ENCODE measurements around the gene CTIF. TPM values are rescaled to one million over a fixed set of nuclear protein-coding genes. Genes with fewer than 3 reads are reported as not detected.
A peak's percentile ranks its signal among the peaks of the same experiment; 100 is the strongest.
"Not testable (repeated sequence)": the region's sequence is repeated elsewhere in the genome, so short reads cannot be mapped to it uniquely, and the experiment has no call there.

Gene CTIF
- total RNA-seq (2014; rRNA removed; shearing (Covaris generic)), result 9.8 and 23.8 TPM in 2 replicates

DNA sequence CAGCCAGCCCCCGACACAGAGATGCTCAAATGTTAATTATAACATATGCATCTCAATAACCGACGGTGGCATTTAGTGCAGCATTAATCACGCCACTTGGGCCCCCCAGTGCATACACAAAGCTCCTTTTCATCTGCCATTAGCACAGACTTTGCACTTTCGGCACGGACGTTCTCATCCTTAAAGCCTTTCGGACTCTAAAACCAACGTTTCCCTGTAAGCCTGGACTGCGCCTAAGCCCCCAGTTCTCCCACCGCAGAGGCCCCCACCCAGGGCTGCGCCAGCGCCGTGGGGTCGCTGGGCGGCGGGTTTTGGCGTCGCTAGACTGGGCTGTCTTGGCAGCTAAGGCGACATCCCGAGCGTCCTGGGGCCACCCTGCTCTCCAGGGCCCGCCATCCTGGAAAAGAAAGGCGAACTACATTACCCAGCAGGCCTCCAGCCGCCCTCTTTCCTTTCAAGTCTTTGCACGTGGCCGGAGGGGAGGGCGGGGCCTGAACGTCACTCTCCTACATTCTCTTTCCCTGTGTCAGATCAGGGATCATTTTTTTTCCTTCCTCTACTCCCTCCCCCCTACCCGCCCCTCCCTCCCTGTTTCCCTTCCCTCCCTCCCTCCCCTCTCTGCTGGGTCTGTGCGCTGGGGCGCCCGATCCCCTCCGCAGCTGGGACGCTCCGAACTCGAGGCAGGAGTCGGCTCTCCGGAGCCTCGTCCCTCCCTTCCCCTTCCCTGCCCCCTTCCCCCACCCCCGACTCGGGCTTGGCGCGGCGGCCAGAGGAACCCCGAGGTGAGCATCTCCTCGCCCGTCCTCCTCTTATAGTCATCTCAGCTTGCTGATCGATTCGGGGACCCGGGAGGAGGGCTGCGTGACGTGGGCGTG, at the start of gene CTIF:
Gene CTIF, plus strand, starts transcription at position 501 of the 875 bp plus-strand sequence. CDS start 80,535 bp downstream, outside the sequence.
- peak; percentile 90 for DNase-seq (ENCODE audit: low spot score)

DNA sequence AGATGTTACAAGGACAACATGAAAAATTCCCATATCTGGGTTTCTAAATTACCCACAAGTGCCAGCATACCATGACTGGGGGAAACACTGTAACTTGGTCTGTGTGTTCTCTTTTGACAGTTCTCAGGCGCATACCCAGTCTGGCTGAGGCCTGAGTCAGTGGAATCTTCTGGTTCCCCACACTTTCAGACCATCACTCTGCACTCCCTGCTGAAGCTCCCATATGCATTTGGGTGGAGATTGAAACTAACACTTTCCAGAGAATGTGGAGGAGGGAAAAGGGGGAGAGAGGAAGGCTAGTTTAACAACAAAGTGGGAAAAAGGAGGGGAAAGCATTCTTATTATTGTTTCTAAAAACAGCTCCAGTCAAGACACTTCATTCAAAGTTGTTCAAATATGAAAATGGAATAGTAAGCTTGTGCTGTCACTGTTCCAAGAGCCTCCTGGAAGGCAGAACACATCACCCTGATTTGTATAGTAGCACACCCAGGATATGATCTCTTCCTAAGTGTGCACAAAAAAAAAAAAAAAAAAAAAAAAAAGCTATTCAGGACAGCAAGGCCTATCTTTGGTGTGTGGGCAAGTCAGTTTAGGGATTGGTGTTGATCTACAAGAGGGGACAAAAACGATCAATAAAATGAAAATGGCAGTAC, 48.1 kb upstream of the CTIF start:
- DNase-seq (ENCODE audit: low spot score), result no peak

DNA sequence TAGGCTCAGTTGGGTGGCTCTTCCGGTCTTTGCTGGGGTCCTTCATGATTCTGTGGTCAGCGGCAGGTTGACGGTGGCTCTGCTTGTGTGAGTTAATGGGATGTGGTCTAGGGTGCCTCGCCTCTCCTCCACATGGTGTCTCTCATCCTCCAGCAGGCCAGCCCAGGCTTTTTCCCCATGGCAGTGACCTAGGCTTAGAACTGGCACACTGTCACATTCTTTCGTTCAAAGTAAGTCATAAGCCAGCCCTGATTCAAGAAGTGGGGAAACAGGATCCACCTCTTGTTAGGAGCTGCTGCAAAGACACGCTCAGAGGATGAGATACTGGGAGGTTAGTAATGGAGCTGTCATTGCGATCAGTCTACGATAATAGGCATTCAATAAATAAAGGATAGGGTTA, 46.0 kb upstream of the CTIF start:
- no peak for DNase-seq (ENCODE audit: low spot score)

DNA sequence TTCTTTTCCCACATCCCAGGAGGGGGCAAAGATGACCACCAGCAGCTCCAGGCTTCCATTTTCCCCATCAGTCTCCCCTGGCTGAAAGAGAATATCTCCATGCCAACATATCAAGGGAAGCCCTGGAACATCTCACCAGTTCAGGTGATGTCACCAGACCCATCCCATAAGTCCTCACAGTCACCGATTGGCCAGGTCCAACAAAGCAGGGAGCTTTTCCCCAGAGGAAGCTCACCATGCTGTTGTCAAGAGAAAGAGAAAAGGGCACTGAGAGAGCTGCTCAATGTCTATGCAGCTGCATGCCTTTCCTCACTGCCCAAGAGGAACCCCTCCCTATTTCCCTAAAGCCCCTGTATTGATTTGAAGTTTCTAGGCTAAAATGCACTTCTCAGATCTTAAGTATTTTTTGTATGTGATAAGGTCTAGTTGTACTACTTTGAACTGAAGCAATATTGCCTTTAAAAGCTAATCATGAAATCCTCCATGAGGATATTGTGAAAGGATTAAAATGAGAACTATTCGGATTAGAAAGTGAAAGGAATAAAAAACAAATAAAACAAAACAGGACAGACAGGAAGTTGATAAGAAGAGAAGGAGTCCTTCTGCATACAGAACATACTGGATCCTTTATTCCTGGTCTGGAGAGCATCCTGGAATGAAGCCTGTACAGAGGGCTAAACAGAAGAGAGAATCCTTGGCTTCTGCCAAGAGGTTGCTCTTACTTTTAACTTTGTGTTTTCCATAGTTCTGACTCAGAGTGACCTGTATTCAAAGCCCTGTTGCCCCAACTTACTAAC, 45.2 kb upstream of the CTIF start:
- DNase-seq (ENCODE audit: low spot score), result no peak

DNA sequence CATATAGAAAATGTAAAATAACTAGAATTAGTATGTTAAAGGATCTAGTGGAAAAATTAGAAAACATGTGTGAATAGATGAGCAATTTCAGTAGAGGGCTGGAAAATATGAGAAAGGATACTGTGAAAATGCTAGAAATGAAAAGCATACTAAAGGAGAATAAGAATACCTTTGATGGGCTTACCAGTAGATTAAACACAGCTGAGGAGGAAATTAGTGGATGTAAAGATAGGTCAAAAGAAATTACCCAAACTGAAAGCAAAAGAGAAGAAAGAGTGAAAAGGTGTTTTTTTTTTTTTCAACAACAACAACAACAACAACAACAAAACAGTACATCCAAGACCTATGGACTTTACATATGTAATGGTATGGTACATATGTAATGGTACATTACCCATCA, 41.0 kb upstream of the CTIF start:
- no peak for DNase-seq (ENCODE audit: low spot score)

DNA sequence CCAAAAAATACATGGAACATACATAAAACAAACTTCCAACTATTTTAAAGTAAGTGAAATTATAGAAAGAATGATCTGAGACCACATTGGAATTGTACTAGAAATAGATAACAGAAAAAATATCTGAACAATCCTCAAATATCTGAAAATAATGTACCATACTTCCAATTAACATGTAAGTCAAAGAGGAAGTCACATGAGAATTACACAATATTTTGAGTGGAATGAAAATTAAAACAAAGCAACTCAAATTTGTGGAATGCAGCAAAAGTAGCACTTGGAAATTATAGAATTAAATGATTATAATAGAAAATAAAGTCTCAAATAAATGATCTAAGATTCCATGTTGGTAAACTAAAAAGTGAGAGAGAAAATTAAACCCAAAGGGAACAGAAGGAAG, 38.3 kb upstream of the CTIF start:
- no peak for DNase-seq (ENCODE audit: low spot score)

DNA sequence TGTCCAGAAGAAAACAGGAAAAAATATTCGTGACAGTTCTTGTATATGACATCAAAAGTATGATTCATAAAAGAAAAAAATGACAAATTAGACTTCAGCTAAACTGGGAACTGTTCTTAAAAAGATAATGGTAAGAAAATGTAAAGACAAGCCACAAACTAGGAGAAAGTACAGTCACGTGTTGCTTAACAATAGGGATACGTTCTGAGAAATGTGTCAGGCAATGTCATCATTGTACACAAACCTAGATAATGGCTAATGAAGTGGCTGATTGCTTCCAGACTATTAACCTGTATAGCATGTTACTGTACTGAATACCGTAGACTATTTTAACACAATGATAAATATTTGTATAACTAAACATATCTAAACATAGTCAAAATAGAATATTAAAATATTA, 35.9 kb upstream of the CTIF start:
- DNase-seq (ENCODE audit: low spot score), result no peak

DNA sequence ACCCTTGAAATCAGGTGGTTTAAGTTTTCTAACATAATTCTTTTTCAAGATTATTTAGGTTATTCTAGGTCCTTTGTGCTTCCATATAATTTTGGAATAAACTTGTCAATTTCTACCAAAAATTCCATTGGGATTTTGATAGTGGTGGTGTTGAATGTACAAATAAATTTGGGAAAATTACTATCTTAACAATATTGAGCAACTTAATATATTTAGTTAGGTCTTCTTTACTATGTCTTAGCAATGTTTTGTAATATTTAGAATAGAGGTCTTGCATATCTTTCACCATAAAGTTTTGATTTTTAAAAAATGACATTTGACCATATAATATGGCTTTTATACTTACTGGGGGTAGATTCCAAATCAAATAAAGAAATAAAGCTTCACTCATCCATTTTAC, 34.0 kb upstream of the CTIF start:
- no peak for DNase-seq (ENCODE audit: low spot score)

DNA sequence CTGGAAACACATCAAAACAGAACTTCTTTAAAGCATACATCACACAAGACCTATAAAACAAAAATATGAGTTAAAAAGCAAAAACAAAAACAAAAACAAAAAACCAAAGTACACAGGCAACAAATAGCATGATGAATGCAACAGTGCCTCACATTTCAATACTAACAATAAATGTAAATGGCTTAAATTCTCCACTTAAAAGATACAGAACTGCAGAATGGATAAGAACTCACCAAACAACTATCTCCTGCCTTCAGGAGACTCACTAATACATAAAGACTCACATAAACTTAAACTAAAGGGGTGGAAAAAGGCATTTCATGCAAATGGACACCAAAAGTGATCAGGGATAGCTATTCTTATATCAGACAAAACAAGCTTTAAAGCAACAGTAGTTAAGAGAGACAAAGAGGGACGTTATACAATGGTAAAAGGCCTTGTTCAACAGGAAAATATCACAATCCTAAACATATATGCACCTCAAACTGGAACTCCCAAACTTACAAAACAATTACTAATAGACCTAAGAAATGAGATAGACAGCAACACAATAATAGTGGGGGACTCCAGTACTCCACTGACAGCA, 31.8 kb upstream of the CTIF start:
- not testable (repeated sequence) for DNase-seq (ENCODE audit: low spot score)

DNA sequence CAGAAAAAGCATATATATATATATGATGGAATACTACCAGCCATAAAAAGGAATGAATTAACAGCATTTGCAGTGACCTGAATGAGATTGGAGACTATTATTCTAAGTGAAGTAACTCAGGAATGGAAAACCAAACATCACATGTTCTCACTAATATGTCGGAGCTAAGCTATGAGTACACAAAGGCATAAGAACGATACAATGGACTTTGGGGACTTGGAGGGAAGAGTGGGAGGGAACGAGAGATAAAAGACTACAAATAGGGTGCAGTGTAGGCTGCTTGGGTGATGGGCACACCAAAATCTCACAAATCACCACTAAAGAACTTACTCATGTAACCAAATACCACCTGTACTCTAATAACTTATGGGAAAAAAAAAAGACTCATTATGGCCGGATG, 26.3 kb upstream of the CTIF start:
- not testable (repeated sequence) for DNase-seq (ENCODE audit: low spot score)

DNA sequence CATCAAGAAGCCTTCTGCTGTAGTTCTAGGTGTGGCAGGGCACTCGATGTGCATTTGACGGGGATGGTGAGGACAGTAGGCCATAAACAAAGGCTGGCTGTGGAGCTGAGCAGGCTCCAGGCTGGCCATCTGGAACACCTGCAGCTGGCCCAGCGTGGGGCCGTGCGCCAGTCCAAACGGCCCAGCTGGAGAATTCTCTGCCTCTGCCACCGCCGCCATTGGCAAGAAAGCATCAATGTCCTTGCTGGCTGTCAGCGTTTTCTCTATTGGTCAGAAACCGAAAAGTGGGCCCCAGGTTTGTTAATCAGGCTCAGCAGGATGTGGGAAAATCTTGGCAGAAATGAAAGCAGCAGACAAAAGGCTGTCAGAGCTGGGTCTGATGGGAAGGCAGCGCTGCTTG, 24.0 kb upstream of the CTIF start:
- DNase-seq (ENCODE audit: low spot score), result no peak

DNA sequence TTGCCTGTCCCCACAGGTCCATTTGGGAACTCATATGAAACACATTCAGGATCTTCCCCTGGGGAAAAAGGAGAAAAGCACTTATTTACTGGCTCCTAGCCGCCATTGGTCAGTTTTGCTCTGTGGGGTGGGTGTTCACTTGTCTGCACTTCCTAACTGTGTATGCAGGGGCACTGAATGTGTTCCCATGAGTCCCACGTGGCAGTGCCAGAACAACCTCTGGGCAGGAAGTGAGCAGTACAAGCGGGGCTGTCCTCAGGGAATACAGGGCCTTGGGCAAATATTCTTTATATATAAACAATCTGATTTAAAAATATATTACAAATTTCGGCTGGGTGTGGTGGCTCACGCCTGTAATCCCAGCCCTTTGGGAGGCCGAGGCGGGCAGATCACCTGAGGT, 21.8 kb upstream of the CTIF start:
- DNase-seq (ENCODE audit: low spot score), result no peak

DNA sequence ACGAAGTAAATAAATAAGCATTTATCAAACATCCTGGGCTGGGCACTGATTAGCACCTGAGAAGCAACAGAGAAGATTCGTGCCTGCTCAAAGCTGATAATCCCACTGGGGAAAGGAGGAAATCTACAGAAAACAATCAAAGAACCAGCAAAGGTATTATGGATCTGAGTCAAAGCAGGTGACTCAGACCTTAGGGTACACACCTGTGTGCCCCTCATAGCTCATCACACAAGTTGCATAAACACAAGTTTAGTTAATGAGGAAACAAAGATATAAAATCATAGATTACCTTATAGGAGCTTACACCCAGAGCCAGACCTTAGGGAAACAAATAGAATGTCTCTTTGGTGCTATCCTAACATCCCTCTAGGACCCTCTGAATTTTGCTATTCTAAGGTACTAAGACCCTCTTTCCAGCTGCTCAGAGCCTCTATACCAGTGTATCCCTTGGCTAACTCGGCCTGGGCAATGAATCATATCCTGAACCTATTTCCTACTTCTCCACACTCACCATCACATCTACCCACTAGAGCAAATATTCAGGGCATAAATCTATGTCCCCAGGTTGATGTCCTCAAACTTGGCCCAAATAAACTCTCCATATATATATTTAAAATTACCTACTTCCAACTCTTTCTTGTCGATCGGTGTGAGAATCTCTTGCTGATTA, 19.3 kb upstream of the CTIF start:
- DNase-seq (ENCODE audit: low spot score), result no peak

DNA sequence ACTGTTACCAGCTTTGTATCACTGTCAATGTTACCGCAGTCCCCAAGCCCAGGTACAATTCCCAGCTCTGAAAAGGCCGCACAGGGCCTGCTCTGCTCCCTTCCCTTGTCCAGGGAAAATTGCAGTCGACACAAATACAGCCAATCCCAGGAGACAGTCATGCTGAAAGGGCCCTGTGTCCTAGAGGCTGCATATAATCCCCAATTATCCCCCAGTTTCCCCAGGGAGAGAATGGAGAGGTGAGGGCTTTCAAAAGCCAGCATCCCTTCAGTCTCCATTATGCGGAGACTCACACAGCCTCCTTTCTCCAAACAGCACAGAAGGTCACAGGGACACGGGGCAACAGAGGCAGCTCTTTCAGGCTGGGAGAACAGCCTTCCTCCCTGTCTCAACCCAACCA, 17.1 kb upstream of the CTIF start:
- no peak for DNase-seq (ENCODE audit: low spot score)

DNA sequence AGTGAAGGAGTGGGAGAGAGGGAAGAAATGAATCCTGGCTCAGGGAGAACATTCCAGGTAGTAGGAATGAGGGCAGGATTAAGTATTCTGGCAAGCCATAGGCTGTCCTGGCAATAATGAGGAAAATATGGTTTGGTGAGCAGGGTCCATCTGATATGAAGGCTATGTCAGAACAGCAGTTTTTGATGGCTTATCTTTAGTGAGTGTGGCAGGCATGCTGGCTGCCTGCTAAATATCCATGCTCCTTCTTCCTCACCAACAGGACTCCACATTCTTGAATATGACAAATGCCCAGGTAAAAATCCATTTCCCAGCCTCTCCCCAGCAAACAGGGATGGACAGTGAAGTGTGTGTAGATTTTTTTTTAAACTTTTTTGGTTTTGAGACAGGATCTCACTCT, 13.2 kb upstream of the CTIF start:
- DNase-seq (ENCODE audit: low spot score), result no peak

DNA sequence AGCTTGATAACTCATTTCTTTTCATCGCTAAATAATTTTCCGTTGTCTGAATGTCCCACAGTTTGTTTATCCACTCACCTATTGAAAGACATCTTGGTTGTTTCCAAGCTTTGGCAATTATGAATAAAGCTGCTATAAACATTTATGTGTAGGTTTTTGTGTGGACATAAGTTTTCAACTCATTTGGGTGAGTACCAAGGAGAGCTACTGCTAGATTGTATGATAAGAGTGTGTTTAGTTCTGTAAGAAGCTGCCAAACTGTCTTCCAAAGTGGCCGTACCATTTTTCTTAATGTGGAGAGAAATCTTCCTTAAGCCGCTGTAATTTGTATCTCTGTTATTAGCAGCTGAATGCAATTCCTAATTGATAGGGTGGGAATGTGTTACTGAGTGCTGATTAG, 11.4 kb upstream of the CTIF start:
- no peak for DNase-seq (ENCODE audit: low spot score)

DNA sequence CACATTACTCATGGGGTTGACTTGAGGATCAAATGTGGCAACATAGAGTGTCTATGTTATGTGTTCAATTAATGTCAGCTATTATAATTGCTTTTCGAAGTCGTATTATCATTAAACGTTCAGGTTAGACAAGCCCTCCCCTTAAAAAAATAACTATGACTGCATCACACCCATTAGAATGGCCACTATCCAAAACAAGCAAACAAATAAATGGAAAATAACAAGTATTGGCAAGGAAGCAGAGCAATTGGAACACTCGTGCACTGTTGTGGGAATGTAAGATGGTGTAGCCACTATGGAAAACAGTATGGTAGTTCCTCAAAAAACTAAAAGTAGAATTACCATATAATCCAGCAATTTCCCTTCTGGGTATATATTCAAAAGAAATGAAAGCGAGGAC, 10.0 kb upstream of the CTIF start:
- no peak for DNase-seq (ENCODE audit: low spot score)

DNA sequence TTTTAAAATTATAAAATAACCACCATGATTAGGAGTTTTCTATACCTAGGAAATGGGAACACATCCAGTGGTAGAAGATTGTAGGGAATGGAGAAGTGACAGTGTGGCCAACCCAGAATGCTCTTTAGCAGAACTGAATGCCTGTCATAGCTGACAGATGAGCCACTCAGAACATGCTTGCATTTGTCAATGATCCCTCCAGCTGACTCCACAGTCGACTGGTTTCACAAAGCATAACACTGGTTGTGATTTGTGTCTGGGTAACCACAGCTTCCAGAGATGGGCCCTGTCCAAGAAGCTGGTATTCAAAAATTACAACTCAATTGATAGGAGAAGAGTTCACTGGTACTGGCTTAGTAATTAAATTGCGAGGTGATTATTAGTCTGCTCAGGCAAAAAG, 9.0 kb upstream of the CTIF start:
- peak; percentile 40 for DNase-seq (ENCODE audit: low spot score)

DNA sequence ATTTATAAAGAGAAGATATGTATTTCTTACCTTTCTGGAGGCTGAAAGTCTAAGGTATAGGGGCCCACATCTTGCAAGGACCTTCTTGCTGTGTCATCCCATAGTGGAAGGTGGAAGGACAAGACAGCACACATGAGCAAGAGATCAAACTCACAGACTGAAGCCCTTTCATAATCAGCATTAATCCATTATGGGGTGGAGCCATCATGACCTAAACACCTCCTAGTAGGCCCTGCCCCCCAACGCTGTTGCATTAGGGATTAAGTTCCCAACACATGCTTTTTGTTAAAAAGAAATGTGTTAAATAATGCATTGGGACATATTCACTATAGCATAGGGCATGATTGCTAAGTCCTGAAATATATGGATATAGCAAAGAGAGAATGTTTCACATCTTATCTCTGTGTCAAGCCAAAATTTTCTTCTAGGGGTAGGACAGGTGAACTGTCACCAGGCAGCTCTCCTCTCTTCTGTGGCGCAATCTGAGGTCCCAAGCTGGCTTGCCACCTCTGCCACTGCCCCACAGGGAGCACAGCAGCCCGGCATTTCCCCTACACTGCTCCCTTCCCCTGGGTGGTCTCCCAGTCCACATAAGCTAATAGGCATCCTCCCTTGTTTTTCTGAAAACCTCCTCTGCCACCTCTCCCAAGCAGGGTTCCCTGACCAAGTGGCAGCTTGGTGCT, 8.3 kb upstream of the CTIF start:
- DNase-seq (ENCODE audit: low spot score), result no peak

DNA sequence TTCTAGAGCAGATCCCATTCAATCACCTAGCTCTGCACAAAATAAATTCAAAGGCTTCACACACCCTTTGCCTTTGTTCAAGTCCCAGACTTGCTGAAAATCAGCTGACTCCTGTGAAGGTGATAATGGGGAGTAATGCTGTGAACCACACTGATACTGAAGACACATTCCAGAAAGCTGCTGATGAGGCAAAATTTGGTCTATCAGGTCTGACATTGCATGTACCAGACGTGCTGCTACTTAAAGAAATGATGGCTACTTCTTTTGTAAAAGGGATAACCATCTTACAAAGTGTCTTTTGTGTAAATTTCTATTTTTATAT, 7.8 kb upstream of the CTIF start:
- no peak for DNase-seq (ENCODE audit: low spot score)

DNA sequence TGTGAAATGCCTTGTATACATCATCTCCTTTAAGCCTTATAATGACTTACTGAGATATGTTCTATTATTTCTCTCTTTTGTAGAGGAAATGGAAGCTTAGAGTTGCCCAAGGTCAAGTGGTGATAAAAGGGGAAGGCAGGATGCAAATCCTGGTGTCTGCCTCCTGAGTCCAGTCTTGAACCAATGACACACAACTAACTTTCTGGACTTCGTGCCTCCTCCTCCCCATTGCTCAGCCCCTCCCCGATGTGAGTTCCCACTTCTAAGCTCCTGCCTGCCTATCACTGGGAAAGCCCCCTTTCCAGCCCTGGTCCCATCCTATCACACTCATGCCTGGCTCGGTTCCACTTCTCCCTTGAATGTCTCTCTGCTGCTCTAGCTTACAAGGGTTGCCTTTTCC, 6.9 kb upstream of the CTIF start:
- no peak for DNase-seq (ENCODE audit: low spot score)
